ENCODE measurements around the gene VPS26C.
A peak's percentile ranks its signal among the peaks of the same experiment; 100 is the strongest.

The VPS26C gene

GRCh38 chr21:37220981-37221664 is 46.0 kb downstream of the VPS26C start:
- no peak overlapping the region for H3K27ac ChIP-seq (ENCODE audit: insufficient read depth, low read depth, low read length, poor library complexity, severe bottlenecking)
- peak overlapping the region; percentile 28 for H3K4me3 ChIP-seq (ENCODE audit: insufficient read depth, low read depth, low read length)
- H3K27me3 ChIP-seq (ENCODE audit: control insufficient read depth, insufficient read depth, low read length, poor library complexity, severe bottlenecking) = no peaks in the 10 kb centered on the region
- H3K4me1 ChIP-seq (ENCODE audit: control insufficient read depth, insufficient read depth, low read length) = no peaks in the 10 kb centered on the region
- H3K9me3 ChIP-seq (ENCODE audit: control insufficient read depth, low read length) = no peaks in the 10 kb centered on the region
- WGBS, 2 experiments = 62 to 65% methylated on average over 46 of the region's 46 CpGs
- peaks cover 19% of the 10 kb centered on the region for H3K36me3 ChIP-seq (ENCODE audit: control insufficient read depth, insufficient read depth, low read length)

GRCh38 chr21:37220433-37220980 is 46.6 kb downstream of the VPS26C start:
- peak overlapping the region; percentile 28 for H3K4me3 ChIP-seq (ENCODE audit: insufficient read depth, low read depth, low read length)
- H3K36me3 ChIP-seq (ENCODE audit: control insufficient read depth, insufficient read depth, low read length) = peaks cover 16% of the 10 kb centered on the region
- no peak overlapping the region for H3K27ac ChIP-seq (ENCODE audit: insufficient read depth, low read depth, low read length, poor library complexity, severe bottlenecking)
- H3K27me3 ChIP-seq (ENCODE audit: control insufficient read depth, insufficient read depth, low read length, poor library complexity, severe bottlenecking) = no peaks in the 10 kb centered on the region
- no peaks in the 10 kb centered on the region for H3K9me3 ChIP-seq (ENCODE audit: control insufficient read depth, low read length)
- 71 to 77% methylated on average over 35 of the region's 35 CpGs for WGBS, 2 experiments
- H3K4me1 ChIP-seq (ENCODE audit: control insufficient read depth, insufficient read depth, low read length) = no peaks in the 10 kb centered on the region

DNA sequence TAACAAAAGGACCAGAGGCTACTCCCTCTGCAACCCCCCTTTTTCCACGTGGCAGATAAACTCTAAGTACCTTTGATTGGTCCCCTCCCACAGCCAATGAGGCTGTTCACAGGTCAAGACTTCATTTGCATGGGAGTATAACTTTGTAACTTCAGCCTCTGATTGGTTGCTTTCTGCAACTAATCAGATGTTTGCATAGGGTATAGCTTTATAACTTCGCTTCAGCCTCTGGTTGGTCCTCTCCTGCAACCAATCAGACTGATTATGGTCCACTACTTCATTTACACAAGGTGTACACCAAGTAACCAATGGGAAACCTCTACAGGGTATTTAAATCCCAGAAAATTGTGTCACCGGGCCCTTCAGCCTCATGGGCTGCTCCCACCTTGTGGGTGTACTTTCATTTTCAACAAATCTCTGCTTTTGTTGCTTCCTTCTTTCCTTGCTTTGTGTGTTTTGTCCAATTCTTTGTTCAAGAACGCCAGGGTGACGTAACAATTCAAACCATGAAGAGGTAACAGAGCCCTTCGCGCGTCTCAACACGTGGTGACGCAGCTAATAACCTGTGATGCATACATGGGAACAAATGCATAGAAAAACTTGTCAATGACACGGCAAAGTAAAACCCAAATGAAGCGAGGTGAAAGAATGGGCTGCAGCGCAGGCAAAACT is 47.2 kb downstream of the VPS26C start:
- no peaks in the 10 kb centered on the region for H3K9me3 ChIP-seq (ENCODE audit: control insufficient read depth, low read length)
- H3K4me1 ChIP-seq (ENCODE audit: control insufficient read depth, insufficient read depth, low read length) = no peaks in the 10 kb centered on the region
- no peaks in the 10 kb centered on the region for H3K27me3 ChIP-seq (ENCODE audit: control insufficient read depth, insufficient read depth, low read length, poor library complexity, severe bottlenecking)
- WGBS, 2 experiments = 93 to 94% methylated on average over 13 of the region's 13 CpGs
- no peak overlapping the region for H3K4me3 ChIP-seq (ENCODE audit: insufficient read depth, low read depth, low read length)
- H3K27ac ChIP-seq (ENCODE audit: insufficient read depth, low read depth, low read length, poor library complexity, severe bottlenecking) = no peak overlapping the region
- peaks cover 16% of the 10 kb centered on the region for H3K36me3 ChIP-seq (ENCODE audit: control insufficient read depth, insufficient read depth, low read length)

DNA sequence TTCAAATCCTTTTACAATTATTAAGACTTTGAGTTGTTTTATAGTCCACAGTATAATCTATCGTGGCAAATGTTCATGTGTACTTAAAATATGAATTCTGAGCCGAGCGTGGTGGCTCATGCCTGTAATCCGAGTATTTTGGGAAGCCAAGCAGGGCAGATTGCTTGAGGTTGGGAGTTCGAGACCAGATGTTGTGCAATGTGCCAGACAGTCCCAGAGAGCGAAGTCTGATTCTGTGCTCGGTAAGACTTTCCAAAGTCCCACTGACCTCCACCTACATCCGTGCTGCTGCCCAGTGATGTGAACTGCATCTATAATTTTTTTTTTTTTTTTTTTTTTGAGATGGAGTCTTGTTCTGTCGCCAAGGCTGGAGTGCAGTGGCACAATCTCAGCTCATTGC is 52.2 kb downstream of the VPS26C start:
- H3K36me3 ChIP-seq (ENCODE audit: control insufficient read depth, insufficient read depth, low read length) = no peaks in the 10 kb centered on the region
- no peak overlapping the region for H3K4me3 ChIP-seq (ENCODE audit: insufficient read depth, low read depth, low read length)
- WGBS, 2 experiments = 93 to 94% methylated on average over 9 of the region's 9 CpGs
- H3K27me3 ChIP-seq (ENCODE audit: control insufficient read depth, insufficient read depth, low read length, poor library complexity, severe bottlenecking) = no peaks in the 10 kb centered on the region
- no peaks in the 10 kb centered on the region for H3K9me3 ChIP-seq (ENCODE audit: control insufficient read depth, low read length)
- H3K27ac ChIP-seq (ENCODE audit: insufficient read depth, low read depth, low read length, poor library complexity, severe bottlenecking) = no peak overlapping the region
- no peaks in the 10 kb centered on the region for H3K4me1 ChIP-seq (ENCODE audit: control insufficient read depth, insufficient read depth, low read length)

DNA sequence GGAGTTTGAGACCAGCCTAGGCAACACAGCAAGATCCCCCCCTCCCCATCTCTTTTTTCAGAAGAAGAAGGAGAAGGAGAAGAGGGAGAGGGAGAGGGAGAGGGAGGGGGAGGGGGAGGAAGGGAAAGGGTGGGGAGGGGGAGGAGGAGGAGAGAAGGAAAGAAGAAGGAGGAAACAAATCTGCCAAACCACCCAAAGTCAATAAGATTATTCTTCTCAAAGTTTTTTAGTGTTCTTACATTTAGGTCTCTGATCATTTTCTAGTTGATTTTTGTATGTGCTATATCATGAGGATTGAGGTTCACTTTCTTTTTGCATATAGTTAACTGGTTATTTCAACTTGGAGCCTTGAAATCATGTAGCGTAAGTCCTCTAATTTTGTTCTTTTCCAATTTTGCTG is 56.3 kb downstream of the VPS26C start:
- WGBS, 2 experiments = 100% methylated on average over 1 of the region's 1 CpG; no CpG with 5 or more reads in 1 of the 2 experiments
- H3K27me3 ChIP-seq (ENCODE audit: control insufficient read depth, insufficient read depth, low read length, poor library complexity, severe bottlenecking) = no peaks in the 10 kb centered on the region
- no peaks in the 10 kb centered on the region for H3K9me3 ChIP-seq (ENCODE audit: control insufficient read depth, low read length)
- no peak overlapping the region for H3K27ac ChIP-seq (ENCODE audit: insufficient read depth, low read depth, low read length, poor library complexity, severe bottlenecking)
- H3K4me3 ChIP-seq (ENCODE audit: insufficient read depth, low read depth, low read length) = no peak overlapping the region
- H3K4me1 ChIP-seq (ENCODE audit: control insufficient read depth, insufficient read depth, low read length) = no peaks in the 10 kb centered on the region
- no peaks in the 10 kb centered on the region for H3K36me3 ChIP-seq (ENCODE audit: control insufficient read depth, insufficient read depth, low read length)

- H3K36me3 ChIP-seq (ENCODE audit: control insufficient read depth, insufficient read depth, low read length) = no peaks in the 10 kb centered on the region
- no peak overlapping the region for H3K4me3 ChIP-seq (ENCODE audit: insufficient read depth, low read depth, low read length)
- no peaks in the 10 kb centered on the region for H3K9me3 ChIP-seq (ENCODE audit: control insufficient read depth, low read length)
- no peaks in the 10 kb centered on the region for H3K4me1 ChIP-seq (ENCODE audit: control insufficient read depth, insufficient read depth, low read length)
- no peak overlapping the region for H3K27ac ChIP-seq (ENCODE audit: insufficient read depth, low read depth, low read length, poor library complexity, severe bottlenecking)
- WGBS, 2 experiments = 95 to 96% methylated on average over 7 of the region's 7 CpGs
- H3K27me3 ChIP-seq (ENCODE audit: control insufficient read depth, insufficient read depth, low read length, poor library complexity, severe bottlenecking) = no peaks in the 10 kb centered on the region
These were observed 57.0 kb downstream of the VPS26C start for GRCh38 chr21:37210130-37210529.

DNA sequence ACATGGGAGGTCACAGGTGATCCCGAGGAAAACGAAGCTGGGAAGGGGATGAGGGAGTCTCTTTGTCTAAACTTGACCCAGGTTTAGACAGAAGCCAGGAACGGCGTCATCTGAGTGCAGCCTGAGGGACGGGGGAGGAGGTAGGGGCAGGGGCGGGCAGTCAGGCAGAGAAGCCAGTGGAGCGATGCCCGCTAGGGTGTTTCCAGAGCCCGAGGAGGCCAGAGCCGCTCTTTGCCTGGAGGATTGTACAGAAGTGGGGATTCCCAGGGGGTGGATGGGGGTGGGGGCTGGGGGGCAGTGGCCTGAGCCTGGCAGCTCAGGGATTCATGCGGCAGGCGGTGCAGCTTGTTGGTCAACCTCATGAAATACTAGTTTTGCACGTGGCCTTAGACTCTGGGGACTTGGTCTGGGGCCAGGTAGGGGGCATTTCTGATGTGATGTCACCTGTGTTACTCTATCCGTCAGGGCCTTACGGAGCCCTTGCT is 58.4 kb downstream of the VPS26C start:
- no peaks in the 10 kb centered on the region for H3K9me3 ChIP-seq (ENCODE audit: control insufficient read depth, low read length)
- H3K36me3 ChIP-seq (ENCODE audit: control insufficient read depth, insufficient read depth, low read length) = no peaks in the 10 kb centered on the region
- WGBS, 2 experiments = 93% methylated on average over 15 of the region's 15 CpGs
- H3K4me3 ChIP-seq (ENCODE audit: insufficient read depth, low read depth, low read length) = no peak overlapping the region
- H3K27ac ChIP-seq (ENCODE audit: insufficient read depth, low read depth, low read length, poor library complexity, severe bottlenecking) = no peak overlapping the region
- H3K4me1 ChIP-seq (ENCODE audit: control insufficient read depth, insufficient read depth, low read length) = no peaks in the 10 kb centered on the region
- H3K27me3 ChIP-seq (ENCODE audit: control insufficient read depth, insufficient read depth, low read length, poor library complexity, severe bottlenecking) = no peaks in the 10 kb centered on the region

- Histone ChIP-seq H3K4me1 (ENCODE audit: control insufficient read depth, insufficient read depth, low read length) (no peaks in the 10 kb centered on the region), H3K4me3 (ENCODE audit: insufficient read depth, low read depth, low read length) (no peak overlapping the region), H3K27ac (ENCODE audit: insufficient read depth, low read depth, low read length, poor library complexity, severe bottlenecking) (no peak overlapping the region), H3K36me3 (ENCODE audit: control insufficient read depth, insufficient read depth, low read length) (no peaks in the 10 kb centered on the region), H3K9me3 (ENCODE audit: control insufficient read depth, low read length) (no peaks in the 10 kb centered on the region), H3K27me3 (ENCODE audit: control insufficient read depth, insufficient read depth, low read length, poor library complexity, severe bottlenecking) (no peaks in the 10 kb centered on the region)
- 81 to 83% methylated on average over 15 of the region's 15 CpGs for WGBS, 2 experiments
These were observed 58.9 kb downstream of the VPS26C start for GRCh38 chr21:37208056-37208721.

GRCh38 chr21:37207441-37208009 is 59.6 kb downstream of the VPS26C start:
- 86 to 89% methylated on average over 6 of the region's 6 CpGs for WGBS, 2 experiments
- no peak overlapping the region for H3K4me3 ChIP-seq (ENCODE audit: insufficient read depth, low read depth, low read length)
- H3K36me3 ChIP-seq (ENCODE audit: control insufficient read depth, insufficient read depth, low read length) = no peaks in the 10 kb centered on the region
- no peaks in the 10 kb centered on the region for H3K27me3 ChIP-seq (ENCODE audit: control insufficient read depth, insufficient read depth, low read length, poor library complexity, severe bottlenecking)
- H3K9me3 ChIP-seq (ENCODE audit: control insufficient read depth, low read length) = no peaks in the 10 kb centered on the region
- H3K4me1 ChIP-seq (ENCODE audit: control insufficient read depth, insufficient read depth, low read length) = no peaks in the 10 kb centered on the region
- no peak overlapping the region for H3K27ac ChIP-seq (ENCODE audit: insufficient read depth, low read depth, low read length, poor library complexity, severe bottlenecking)

GRCh38 chr21:37206496-37206895 is 60.6 kb downstream of the VPS26C start:
- no peak overlapping the region for H3K4me3 ChIP-seq (ENCODE audit: insufficient read depth, low read depth, low read length)
- WGBS, 2 experiments = 95% methylated on average over 7 of the region's 7 CpGs
- no peaks in the 10 kb centered on the region for H3K27me3 ChIP-seq (ENCODE audit: control insufficient read depth, insufficient read depth, low read length, poor library complexity, severe bottlenecking)
- H3K4me1 ChIP-seq (ENCODE audit: control insufficient read depth, insufficient read depth, low read length) = no peaks in the 10 kb centered on the region
- no peaks in the 10 kb centered on the region for H3K9me3 ChIP-seq (ENCODE audit: control insufficient read depth, low read length)
- H3K36me3 ChIP-seq (ENCODE audit: control insufficient read depth, insufficient read depth, low read length) = no peaks in the 10 kb centered on the region
- H3K27ac ChIP-seq (ENCODE audit: insufficient read depth, low read depth, low read length, poor library complexity, severe bottlenecking) = no peak overlapping the region

All from ectodermal cell (in vitro differentiated cells).